Smooth muscle cell (in vitro differentiated cells): ENCODE measurements around the gene CFAP99. TPM values are rescaled to one million over a fixed set of nuclear protein-coding genes. Genes with fewer than 3 reads are reported as not detected.
"Not testable (repeated sequence)": the region's sequence is repeated elsewhere in the genome, so short reads cannot be mapped to it uniquely, and the experiment has no call there.

Experiments used
- DNase-seq: peaks from one replicate; lab custom pipeline; 2025; ENCODE audit not compliant: unreplicated experiment; lab: John Stamatoyannopoulos, UW
- H2AFZ ChIP-seq: fragments of 200-600 bp; sonication (generic); 2 replicates; pipeline ENCODE4 v1.6.0; 2016; ENCODE audit warnings: antibody characterized with exemption, low read depth, mild to moderate bottlenecking
- H3F3A ChIP-seq: fragments of 200-600 bp; sonication (generic); 2 replicates; pipeline ENCODE4 v1.6.0; 2017; ENCODE audit warnings: antibody characterized with exemption, low read depth
- H3K27ac ChIP-seq: fragments of 200-600 bp; sonication (generic); 2 replicates; pipeline ENCODE4 v1.5.1; 2016; ENCODE audit warnings: low read depth, mild to moderate bottlenecking
- H3K27me3 ChIP-seq: fragments of 200-600 bp; sonication (generic); 2 replicates; pipeline ENCODE4 v1.6.1; 2016; ENCODE audit warnings: low read depth, mild to moderate bottlenecking
- H3K36me3 ChIP-seq: fragments of 200-600 bp; sonication (generic); 2 replicates; pipeline ENCODE4 v1.5.1; 2016; ENCODE audit warnings: low read depth
- H3K4me1 ChIP-seq: fragments of 200-600 bp; sonication (generic); 2 replicates; pipeline ENCODE4 v1.5.1; 2016; ENCODE audit warnings: low read depth
- H3K4me2 ChIP-seq: fragments of 200-600 bp; sonication (generic); 2 replicates; pipeline ENCODE4 v1.6.0; 2016; ENCODE audit warnings: mild to moderate bottlenecking
- H3K4me3 ChIP-seq: fragments of 200-600 bp; sonication (generic); 2 replicates; pipeline ENCODE4 v1.5.1; 2016; ENCODE audit warnings: mild to moderate bottlenecking
- H3K79me2 ChIP-seq: fragments of 200-600 bp; sonication (generic); 2 replicates; pipeline ENCODE4 v1.6.0; 2016; ENCODE audit warnings: low read depth, mild to moderate bottlenecking
- H3K9ac ChIP-seq: fragments of 200-600 bp; sonication (generic); 2 replicates; pipeline ENCODE4 v1.6.0; 2016; ENCODE audit warnings: low read depth
- H3K9me3 ChIP-seq: fragments of 200-600 bp; sonication (generic); replicated peaks from 2 replicates; pipeline ENCODE4 v1.5.1; 2016; ENCODE audit warnings: low read depth
- H4K20me1 ChIP-seq: fragments of 200-600 bp; sonication (generic); 2 replicates; pipeline ENCODE4 v1.6.0; 2016; ENCODE audit warnings: low read depth
- WGBS: methylation state at CpG from one replicate; pipeline ENCODE4 v1.1.7; 2016; ENCODE audit warnings: low lambda C conversion rate; 5-methylcytosine and 5-hydroxymethylcytosine counted together
- polyA plus RNA-seq: library from polyadenylated mRNA; unstranded; fragments of >200 nt; fragmentation: Nextera tagmentation; extraction: Ambion mirVana; gene quantifications from 2 replicates; pipeline ENCODE4 v1.2.1, GENCODE V29; 2016
- total RNA-seq: library from RNA; depleted of rRNA; stranded (reverse); fragments of >200 nt; gene quantifications from 2 replicates; pipeline ENCODE4 v1.2.3, GENCODE V29; 2014
- TF ChIP-seq, protein P1 (sequence below): fragments of 200-600 bp; sonication (generic); IDR thresholded peaks from 2 replicates; pipeline ENCODE4 v1.5.1; 2017; ENCODE audit warnings: borderline replicate concordance, mild to moderate bottlenecking, antibody characterized with exemption; ENCODE audit not compliant: insufficient read depth, poor library complexity, severe bottlenecking

Gene CFAP99
- total and polyA plus RNA-seq, 2 experiments from 2014 or later = not detected

DNA sequence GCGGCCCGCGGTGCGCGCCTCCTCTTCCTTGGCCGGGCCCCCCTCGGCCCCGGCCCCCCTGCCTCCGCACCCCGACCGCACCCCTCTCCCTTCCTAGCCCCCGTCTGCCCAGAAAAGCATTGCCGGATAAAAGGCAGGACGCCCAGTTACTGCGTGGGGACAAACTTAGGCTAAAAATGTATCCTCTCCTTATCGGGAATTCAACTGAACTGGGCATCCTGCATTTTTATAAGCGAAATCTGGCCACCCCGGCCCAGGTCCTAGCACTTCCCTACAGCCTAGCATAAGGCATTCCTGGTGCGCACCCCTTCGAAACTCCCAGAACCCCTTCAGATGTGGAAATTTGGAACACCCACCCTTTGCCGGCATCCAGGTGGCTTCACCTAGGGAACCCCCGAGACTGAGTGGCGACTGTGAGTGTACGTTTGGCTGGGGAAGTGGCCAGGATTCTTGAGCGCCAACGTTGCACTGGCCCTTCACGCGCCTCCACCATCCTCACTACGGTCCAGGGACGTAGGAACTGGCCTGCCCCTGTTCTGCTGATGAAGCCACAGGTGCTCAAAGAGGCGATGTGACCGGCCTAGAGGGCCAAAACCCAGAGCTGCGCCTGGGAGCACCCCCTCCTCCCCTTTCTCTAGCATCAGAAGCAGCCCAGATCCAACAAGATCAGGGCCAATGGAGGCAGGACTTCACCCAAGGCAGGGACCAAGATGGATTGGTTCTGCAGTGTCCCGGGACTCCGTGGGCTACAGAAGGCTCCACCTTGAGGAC, 44.4 kb downstream of the CFAP99 start:
- peak overlapping the region; percentile 66 for H3K4me3 ChIP-seq
- H2AFZ ChIP-seq = peak overlapping the region; percentile 54
- H3K9ac ChIP-seq = no peak overlapping the region
- H3K9me3 ChIP-seq = no peaks in the 10 kb centered on the region
- no peaks in the 10 kb centered on the region for H4K20me1 ChIP-seq
- peak overlapping the region; percentile 93 for H3K4me2 ChIP-seq
- no peaks in the 10 kb centered on the region for H3K36me3 ChIP-seq
- H3K79me2 ChIP-seq = peaks cover 6% of the 10 kb centered on the region
- no peaks in the 10 kb centered on the region for H3F3A ChIP-seq
- no peaks in the 10 kb centered on the region for H3K27me3 ChIP-seq
- 47% methylated on average over 28 of the region's 35 CpGs for WGBS
- DNase-seq = no peak
- H3K27ac ChIP-seq = no peak overlapping the region
- TF ChIP-seq, protein P1, sequence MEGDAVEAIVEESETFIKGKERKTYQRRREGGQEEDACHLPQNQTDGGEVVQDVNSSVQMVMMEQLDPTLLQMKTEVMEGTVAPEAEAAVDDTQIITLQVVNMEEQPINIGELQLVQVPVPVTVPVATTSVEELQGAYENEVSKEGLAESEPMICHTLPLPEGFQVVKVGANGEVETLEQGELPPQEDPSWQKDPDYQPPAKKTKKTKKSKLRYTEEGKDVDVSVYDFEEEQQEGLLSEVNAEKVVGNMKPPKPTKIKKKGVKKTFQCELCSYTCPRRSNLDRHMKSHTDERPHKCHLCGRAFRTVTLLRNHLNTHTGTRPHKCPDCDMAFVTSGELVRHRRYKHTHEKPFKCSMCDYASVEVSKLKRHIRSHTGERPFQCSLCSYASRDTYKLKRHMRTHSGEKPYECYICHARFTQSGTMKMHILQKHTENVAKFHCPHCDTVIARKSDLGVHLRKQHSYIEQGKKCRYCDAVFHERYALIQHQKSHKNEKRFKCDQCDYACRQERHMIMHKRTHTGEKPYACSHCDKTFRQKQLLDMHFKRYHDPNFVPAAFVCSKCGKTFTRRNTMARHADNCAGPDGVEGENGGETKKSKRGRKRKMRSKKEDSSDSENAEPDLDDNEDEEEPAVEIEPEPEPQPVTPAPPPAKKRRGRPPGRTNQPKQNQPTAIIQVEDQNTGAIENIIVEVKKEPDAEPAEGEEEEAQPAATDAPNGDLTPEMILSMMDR = no peak
- peaks cover 11% of the 10 kb centered on the region for H3K4me1 ChIP-seq

- Histone ChIP-seq H3K4me1 (peaks cover 17% of the 10 kb centered on the region), H3K4me3 (no peak overlapping the region), H4K20me1 (peaks cover 4% of the 10 kb centered on the region), H3K9me3 (no peaks in the 10 kb centered on the region), H3K4me2 (no peak overlapping the region), H3K27me3 (no peaks in the 10 kb centered on the region), H3K36me3 (no peaks in the 10 kb centered on the region), H3K27ac (no peak overlapping the region), H2AFZ (no peak overlapping the region), H3K79me2 (peaks cover 20% of the 10 kb centered on the region), H3F3A (peaks cover 5% of the 10 kb centered on the region), H3K9ac (no peak overlapping the region)
- TF ChIP-seq, protein P1 = no peak
- WGBS = 93% methylated on average over 6 of the region's 6 CpGs
- DNase-seq = no peak
These were observed 46.3 kb downstream of the CFAP99 start for GRCh38 chr4:2465032-2465431.

DNA sequence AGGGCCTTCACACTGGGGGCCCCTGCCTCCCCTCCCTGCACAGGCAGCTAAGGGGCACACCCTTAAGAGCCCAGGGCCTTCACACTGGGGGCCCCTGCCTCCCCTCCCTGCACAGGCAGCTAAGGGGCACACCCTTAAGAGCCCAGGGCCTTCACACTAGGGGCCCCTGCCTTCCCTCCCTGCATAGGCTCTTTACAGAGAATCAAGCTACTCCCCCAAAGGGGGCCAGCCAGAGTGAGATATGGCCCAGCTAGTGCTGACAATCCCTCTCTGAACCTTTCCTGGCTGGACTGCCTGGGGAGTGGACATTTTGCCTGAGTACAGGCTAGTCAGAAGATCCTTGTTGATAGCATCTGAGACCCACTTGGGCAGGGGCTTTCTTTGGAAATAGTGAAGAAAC, 46.8 kb downstream of the CFAP99 start:
- H4K20me1 ChIP-seq, H3K27me3 ChIP-seq: not testable (repeated sequence)
- H3K79me2 ChIP-seq = peaks cover 25% of the 10 kb centered on the region

GRCh38 chr4:2468456-2469191, 49.9 kb downstream of the CFAP99 start, which contains the start of gene RNF4:
TSS of gene RNF4 (plus strand) at chr4:2469106. CDS start at chr4:2490494, 21,388 bp downstream.
- Histone ChIP-seq H4K20me1 (peaks cover 38% of the 10 kb centered on the region), H2AFZ (peak within 1 kb of the TSS; percentile 98), H3K9me3 (no peaks in the 10 kb centered on the region), H3K4me1 (peaks cover 19% of the 10 kb centered on the region), H3K36me3 (no peaks in the 10 kb centered on the region), H3K27ac (peak within 1 kb of the TSS; percentile 86), H3K27me3 (no peaks in the 10 kb centered on the region), H3F3A (peaks cover 8% of the 10 kb centered on the region), H3K79me2 (peaks cover 56% of the 10 kb centered on the region), H3K4me3 (peak within 1 kb of the TSS; percentile 86), H3K9ac (peak within 1 kb of the TSS; percentile 83), H3K4me2 (peak within 1 kb of the TSS; percentile 98)
- TF ChIP-seq, protein P1 = no peak
- 2% methylated on average over 66 of the region's 74 CpGs for WGBS
- peak; percentile 79 for DNase-seq

More for the DNA sequence above, 46.8 kb downstream of the CFAP99 start:
- not testable (repeated sequence) for DNase-seq, H2AFZ ChIP-seq, H3K4me3 ChIP-seq, H3F3A ChIP-seq, H3K36me3 ChIP-seq, H3K27ac ChIP-seq, H3K9me3 ChIP-seq, H3K9ac ChIP-seq, H3K4me2 ChIP-seq
- H3K4me1 ChIP-seq = peaks cover 22% of the 10 kb centered on the region
